Medulla oblongata (tissue), 1 donor: ENCODE data around the gene MCRIP2.

Experiments used
- DNase-seq: peaks from one replicate; pipeline ENCODE4 v3.0.0-alpha.2; 2015; ENCODE audit errors: extremely low spot score

Gene MCRIP2

DNA sequence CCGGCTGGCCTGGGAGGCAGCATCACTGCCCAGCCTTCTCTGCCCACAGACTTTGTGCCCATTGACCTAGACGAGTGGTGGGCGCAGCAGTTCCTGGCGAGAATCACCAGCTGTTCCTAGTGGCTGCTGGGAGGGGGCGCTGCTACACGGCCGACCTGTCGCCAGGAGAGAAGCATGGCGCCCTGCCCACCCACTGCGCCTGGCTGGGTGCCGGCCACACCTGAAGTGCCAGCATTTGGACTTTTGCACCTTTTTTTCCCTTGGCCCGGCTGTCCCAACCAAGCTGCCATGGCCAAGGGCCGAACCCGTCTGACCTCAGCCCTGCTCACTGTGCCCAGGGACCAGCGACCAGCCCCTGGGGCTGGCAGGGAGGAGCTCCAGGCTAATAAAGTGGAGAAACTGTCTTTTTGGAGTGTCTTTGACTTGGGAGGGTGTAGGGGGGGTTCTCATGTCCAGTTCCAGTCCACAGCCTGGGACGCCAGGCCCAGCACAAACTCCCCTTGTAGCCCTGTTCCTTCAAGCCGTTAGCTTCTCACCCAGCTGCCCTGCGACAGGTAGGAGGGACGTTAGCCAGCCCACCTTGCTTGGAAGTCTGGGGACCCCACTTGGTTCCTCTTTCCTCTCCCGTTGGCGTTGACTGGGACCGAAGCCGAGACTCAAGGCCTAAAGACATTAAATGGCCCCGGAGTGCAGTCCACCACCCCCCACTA, 6.6 kb downstream of the MCRIP2 start:
- DNase-seq, result no peak

DNA sequence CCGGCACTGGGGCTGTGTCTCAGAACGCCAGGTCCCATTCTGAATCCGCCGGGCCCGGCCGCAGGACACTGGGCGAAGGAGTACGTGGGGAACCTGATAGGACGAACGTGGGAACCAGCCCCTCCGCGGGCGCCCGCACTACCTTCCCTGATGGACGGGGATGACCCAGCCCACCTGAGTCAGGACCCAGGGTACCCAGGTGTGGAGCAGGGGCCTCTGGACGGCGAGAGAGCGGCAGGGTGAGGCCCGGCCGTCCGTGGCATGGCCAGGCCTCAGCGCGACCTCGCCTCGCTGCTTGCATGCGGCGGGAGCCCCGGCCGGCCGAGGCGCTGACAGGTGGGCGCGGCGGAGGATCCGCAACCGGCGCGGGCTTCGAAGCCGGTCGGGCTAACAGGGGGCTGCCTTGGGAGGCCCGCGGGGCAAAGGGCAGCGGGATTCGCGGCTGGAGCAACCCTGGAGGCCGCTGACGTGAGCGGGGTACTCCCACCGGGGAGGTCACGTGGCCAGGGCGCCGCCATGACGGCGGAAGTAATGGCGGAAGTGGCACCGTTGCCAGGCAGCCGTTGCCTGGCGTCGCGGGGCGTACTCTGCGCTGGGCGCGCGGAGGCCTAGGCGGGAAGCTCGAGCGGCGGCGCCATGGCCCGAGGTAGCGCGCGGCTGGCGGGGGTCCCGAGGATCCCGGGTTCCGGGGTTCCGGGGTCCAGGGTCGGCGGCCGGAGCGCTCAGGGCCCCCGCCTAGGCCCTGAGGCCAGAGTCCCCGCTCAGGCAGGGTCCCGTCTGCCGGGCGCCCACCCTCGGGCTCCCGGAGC, 7.4 kb downstream of the MCRIP2 start, which contains the start of gene WDR90:
Gene WDR90, plus strand, starts transcription at position 585 of the 809 bp plus-strand sequence. Its CDS starts 52 bp downstream, at position 637.
- peak; percentile 95 for DNase-seq

DNA sequence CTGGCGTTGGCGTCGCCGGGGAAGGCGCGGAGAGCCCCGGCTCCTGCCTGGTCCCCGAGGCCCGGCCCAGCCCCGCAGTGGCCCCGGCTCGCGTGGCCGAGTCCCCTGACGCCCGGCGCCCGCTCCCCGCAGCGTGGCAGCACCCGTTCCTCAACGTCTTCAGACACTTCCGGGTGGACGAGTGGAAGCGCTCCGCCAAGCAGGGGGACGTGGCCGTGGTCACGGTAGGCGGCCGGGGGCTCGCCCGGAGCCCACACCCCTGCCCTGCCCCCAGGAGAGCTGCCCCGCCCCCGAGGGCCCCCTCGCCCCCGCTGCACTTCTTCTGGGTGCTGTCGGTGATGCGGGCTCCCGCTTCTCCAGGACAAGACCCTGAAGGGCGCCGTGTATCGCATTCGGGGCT, 8.0 kb downstream of the MCRIP2 start:
- no peak for DNase-seq

GRCh38 chr16:651844-652243, 10.2 kb downstream of the MCRIP2 start:
- DNase-seq, result no peak

DNA sequence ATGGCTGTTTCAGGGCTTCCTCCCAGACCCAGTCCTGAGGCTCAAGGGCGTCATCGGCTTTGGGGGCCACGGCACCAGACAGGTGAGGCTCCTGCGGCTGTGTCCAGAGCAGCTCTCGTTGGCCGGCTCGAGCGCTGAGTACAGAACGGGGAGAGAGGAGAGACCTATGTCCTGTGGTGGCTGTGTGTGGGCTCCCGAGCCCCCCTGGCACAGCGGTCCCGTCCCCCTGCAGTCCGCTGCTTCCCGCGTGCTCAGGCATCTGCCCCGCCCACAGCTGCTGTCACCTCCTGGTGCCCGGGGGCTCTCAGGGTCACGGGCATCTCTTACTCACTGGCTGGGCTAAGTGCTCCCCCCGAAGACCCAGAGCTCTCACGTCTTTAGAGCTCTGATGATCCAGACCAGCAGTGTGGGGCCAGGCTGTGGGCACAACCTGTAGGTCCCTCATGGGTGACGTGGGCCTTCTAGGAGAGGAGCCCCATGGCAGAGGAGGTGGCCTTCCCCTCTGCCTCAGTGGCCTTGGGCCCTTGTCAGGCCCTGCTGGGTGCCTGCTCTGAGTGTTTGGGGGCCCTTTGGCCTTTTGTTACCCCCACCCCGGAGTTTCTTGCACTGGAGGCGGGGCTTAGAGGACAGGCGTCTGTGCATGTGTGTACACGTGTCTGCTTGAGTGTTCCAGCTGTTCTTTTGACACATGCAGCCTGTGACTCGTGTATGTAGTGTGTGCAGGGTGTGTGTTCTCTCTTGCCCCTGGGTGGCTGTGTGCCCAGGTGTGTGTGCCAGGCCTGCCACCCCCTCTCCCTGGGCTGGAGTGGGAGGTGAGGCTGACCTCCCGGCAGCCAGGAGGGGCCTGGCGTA, 11.1 kb downstream of the MCRIP2 start:
- DNase-seq, result no peak

- no peak for DNase-seq
These were observed 12.4 kb downstream of the MCRIP2 start for GRCh38 chr16:654034-654433.

DNA sequence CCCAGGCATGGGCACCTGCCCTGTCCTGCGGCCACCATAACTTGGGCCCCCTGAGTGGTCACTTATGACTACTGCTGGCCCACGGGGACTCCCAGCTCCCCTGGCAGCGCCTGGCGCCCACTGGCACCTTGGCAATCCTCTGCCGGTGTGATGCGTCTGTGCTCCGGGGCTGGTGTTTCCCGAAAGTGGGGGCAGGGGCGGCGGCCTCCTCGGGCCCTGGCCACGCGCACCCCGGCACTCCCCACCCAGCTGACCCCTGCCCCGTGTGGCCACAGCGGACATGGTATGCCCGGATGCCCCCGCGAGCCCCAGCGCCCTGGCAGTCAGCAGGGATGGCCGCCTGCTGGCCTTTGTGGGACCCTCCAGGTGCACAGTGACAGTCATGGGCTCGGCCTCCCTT, 15.9 kb downstream of the MCRIP2 start:
- no peak for DNase-seq

GRCh38 chr16:658679-659571, 17.3 kb downstream of the MCRIP2 start:
- DNase-seq, result no peak

- no peak for DNase-seq
These were observed 18.0 kb downstream of the MCRIP2 start for GRCh38 chr16:659618-660017.

DNA sequence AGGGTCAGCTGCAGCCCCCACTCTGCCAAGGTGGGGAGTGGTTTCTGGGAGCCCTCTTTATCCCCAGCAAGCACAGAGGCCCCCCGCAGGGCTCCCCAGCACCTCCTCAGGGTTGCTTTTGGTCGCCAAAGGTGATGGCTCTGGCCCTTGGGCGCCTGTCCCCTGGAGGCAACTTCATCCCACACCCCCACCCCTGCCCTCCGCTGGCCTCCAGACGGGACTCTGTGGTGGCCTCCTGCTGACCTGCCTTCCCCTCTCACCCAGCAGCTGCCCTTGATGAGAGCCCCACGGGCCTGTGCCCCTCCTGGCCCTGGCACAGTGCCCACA, 18.5 kb downstream of the MCRIP2 start:
- DNase-seq, result no peak

GRCh38 chr16:660459-661183, 19.0 kb downstream of the MCRIP2 start:
- peak; percentile 85 for DNase-seq

GRCh38 chr16:661184-661821, 19.7 kb downstream of the MCRIP2 start:
- DNase-seq, result no peak

DNA sequence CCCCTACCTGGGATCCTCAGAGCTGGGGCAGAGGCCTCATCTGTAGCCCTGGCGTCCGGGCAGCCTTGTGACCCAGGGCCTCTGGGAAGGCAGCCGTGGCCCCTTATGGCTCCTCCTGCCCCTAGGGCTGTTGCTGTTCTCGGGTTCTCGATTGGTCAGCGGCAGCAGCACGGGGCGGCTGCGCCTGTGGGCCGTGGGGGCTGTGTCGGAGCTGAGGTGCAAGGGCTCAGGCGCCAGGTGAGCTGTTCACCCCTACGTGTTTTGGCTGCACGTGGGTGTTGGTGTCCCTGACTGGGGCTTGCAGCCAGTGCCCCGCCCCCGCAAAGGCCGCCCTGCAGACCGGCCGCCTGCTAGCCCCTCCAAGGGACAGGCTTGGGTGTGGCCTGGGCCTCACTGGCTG, 20.5 kb downstream of the MCRIP2 start:
- DNase-seq, result no peak

DNA sequence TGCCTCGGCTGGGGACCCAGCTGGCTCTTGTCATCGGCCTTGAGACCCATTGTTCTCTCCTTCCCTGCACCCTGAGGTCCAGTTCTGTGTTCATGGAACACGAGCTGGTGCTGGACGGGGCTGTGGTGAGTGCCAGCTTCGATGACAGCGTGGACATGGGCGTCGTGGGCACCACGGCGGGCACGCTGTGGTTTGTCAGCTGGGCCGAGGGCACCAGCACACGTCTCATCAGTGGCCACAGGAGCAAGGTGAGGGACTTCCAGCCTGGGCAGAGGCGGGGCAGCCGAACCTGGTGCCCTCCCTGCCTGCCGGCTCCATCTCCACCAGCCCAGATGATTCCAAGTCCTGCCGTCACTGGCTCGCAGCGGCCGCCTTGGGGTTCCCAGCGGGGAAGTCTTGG, 21.0 kb downstream of the MCRIP2 start:
- DNase-seq, result no peak

DNA sequence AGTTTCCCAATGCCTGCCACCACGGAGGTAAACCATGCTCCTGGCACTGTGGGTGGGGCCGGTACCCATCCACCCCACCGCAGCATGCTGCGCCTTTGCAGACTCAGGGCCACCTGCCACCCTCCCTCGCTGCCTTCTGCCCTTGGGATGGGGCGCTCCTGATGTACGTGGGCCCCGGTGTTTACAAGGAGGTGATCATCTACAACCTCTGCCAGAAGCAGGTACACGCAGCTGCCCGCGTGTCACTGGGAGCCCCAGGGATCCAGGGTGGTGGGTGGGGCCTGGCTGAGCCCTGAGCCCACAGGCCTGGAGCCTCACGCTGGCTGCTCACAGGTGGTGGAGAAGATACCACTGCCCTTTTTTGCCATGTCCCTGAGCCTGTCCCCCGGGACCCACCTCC, 24.9 kb downstream of the MCRIP2 start:
- DNase-seq, result no peak

- DNase-seq, result no peak
These were observed 25.6 kb downstream of the MCRIP2 start for GRCh38 chr16:667113-667779.

DNA sequence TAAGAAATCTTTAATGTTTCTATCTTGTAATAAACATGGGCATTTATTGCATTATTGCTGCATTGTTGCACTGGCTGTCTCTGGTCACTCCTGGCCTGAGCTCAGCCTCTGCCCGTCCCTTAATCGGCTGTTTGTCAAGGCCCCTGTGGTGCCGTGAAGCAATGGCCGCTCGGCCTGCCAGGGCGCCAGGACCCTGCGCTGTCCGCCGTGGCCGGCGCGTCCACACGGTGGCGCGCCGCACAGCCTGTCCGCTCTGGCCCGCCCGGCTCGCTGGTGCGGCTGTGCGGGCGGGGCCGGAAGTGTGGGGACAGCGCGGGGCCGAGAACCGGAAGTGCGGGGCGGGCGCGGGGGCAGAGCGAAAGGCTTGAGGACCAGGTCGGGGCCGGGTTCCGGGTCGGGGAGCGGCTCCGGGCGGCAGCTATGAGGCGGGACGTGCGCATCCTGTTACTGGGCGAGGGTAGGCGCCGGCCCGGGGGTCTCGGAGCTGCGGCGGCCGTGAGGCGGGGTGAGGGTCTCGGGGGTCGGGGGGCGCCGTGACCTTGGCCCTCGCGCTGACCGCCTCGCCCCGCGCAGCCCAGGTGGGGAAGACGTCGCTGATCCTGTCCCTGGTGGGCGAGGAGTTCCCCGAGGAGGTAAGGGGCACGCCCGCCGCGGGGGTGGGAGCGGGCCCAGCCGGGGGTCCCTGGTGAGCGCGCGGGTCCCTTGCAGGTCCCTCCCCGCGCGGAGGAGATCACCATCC, 26.3 kb downstream of the MCRIP2 start, which contains the start of gene RHOT2:
Gene RHOT2, plus strand, starts transcription at position 353 of the 739 bp plus-strand sequence. Its CDS starts 68 bp downstream, at position 421.
- peak; percentile 93 for DNase-seq

- no peak for DNase-seq
These were observed 27.0 kb downstream of the MCRIP2 start for GRCh38 chr16:668519-669171.
